Measurements from ENCODE around the gene PFKP.

The PFKP gene

DNA sequence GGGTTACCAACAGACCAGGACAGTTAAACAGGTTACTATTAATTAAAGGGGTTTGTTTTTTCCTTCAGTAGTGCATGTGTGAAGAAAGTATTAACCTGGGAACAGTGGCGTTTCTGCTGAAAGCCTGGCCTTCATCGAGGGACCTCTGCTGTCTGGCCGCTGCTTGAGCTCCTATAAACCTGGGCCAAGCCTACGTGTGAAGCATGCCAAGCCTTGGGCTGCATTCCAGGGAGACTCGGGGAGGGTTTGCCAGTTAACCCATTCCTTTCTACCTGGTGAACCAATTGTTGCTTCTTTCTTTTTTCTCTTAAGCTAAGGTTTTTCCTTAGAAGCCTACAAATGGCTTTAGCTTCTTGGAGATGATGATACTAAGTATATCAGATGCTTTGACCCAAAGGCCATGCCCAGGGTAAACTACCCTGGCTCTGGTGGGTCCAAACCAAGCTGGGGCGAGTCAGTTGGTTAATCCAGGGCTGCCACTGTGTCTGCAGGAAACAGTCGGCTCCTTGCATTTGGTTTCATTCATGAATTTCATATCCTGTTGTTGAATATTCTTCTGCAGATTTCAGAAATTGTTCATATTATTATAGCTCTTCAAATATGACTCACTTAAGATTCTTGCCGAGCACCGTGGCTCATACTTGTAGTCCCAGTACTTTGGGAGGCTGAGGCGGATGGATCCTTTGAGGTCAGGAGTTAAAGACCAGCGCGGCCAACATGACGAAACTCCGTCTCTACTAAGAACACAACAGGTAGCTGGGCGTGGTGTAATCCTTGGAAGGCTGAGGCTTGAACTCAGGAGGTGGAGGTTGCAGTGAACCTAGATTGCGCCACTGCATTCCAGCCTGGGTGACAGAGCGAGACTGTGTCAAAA, 23.8 kb downstream of the PFKP start:
- DNase-seq (no peak), ATAC-seq (ENCODE audit: insufficient read depth, low read depth) (no peak)
- no peaks in the 10 kb centered on the region; the same call in 1 of the 2 replicates for H3K4me1 ChIP-seq (ENCODE audit: insufficient read depth, low read length)
- TF ChIP-seq, protein P1, sequence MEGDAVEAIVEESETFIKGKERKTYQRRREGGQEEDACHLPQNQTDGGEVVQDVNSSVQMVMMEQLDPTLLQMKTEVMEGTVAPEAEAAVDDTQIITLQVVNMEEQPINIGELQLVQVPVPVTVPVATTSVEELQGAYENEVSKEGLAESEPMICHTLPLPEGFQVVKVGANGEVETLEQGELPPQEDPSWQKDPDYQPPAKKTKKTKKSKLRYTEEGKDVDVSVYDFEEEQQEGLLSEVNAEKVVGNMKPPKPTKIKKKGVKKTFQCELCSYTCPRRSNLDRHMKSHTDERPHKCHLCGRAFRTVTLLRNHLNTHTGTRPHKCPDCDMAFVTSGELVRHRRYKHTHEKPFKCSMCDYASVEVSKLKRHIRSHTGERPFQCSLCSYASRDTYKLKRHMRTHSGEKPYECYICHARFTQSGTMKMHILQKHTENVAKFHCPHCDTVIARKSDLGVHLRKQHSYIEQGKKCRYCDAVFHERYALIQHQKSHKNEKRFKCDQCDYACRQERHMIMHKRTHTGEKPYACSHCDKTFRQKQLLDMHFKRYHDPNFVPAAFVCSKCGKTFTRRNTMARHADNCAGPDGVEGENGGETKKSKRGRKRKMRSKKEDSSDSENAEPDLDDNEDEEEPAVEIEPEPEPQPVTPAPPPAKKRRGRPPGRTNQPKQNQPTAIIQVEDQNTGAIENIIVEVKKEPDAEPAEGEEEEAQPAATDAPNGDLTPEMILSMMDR (IDR thresholded peaks at IDR 0.05; ENCODE audit: borderline replicate concordance, extremely low read depth, low read length, poor library complexity, severe bottlenecking): no peak
- H4K20me1 ChIP-seq (ENCODE audit: insufficient read depth, low read length): peaks cover 91% of the 10 kb centered on the region
- H3K36me3 ChIP-seq (ENCODE audit: insufficient read depth, low read length): peaks cover 85% of the 10 kb centered on the region
- peaks cover 95% of the 10 kb centered on the region for H3K79me2 ChIP-seq (ENCODE audit: insufficient read depth, low read length)
- H3K27ac ChIP-seq (ENCODE audit: low read length): no peak overlapping the region
- no peaks in the 10 kb centered on the region for H3K9me3 ChIP-seq (ENCODE audit: insufficient read depth, low read length, severe bottlenecking)
- no peak overlapping the region for H3K4me2 ChIP-seq (ENCODE audit: insufficient read depth, low read length)
- no peaks in the 10 kb centered on the region for H3K27me3 ChIP-seq (ENCODE audit: insufficient read depth, low read length, poor library complexity)
- no peak overlapping the region for H3K9ac ChIP-seq (ENCODE audit: low read depth, low read length)
- H3K4me3 ChIP-seq (ENCODE audit: low read depth in 1 of 2, low read length in 2 of 2): no peak overlapping the region
- no peak overlapping the region for H2AFZ ChIP-seq (ENCODE audit: low read depth, low read length)

DNA sequence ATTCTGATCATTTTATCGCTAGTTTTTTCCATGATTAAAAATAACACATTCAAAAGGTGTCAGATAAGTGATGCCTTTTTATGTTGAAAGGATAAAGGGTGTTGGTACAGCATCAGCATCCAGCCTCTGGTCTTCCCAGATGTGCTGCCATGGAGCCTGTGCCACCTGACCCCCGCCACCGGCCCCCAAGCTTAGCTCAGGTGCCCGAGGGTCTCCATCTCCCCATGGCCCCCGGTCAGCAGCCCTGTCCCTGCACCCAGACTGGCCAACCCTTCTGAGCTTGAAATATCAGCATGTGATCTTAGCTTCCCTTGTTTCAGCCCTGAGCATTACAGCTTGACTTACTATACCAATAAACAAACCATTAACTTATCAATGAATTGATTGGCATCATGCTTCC, 24.6 kb downstream of the PFKP start:
- peaks cover 90% of the 10 kb centered on the region for H4K20me1 ChIP-seq (ENCODE audit: insufficient read depth, low read length)

DNA sequence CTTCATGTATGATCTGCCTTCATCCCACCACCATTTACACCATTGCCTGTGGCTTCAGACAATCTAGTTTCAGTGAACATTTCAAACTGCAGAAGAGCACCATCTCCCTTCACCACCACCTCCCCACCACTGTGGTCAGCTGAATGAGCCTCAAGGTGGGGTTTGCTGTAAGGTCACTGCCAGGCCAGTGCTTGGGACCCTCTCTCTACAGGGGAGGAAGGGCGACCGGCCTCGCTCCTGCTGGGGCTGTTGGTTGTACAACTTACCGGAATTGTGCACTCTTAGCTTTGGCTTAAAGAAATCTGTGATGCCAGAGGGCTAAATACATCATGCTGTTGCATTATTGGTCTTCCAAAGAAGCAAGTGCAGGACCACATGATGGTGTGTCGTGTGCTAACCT, 26.6 kb downstream of the PFKP start:
- Histone ChIP-seq H3K4me2 (ENCODE audit: insufficient read depth, low read length) (no peak overlapping the region), H3K4me1 (ENCODE audit: insufficient read depth, low read length) (no peaks in the 10 kb centered on the region; the same call in 1 of the 2 replicates), H3K27me3 (ENCODE audit: insufficient read depth, low read length, poor library complexity) (no peaks in the 10 kb centered on the region), H3K36me3 (ENCODE audit: insufficient read depth, low read length) (peaks cover 91% of the 10 kb centered on the region), H3K27ac (ENCODE audit: low read length) (no peak overlapping the region), H3K9me3 (ENCODE audit: insufficient read depth, low read length, severe bottlenecking) (no peaks in the 10 kb centered on the region), H3K4me3 (ENCODE audit: low read depth in 1 of 2, low read length in 2 of 2) (no peak overlapping the region), H3K9ac (ENCODE audit: low read depth, low read length) (no peak overlapping the region), H4K20me1 (ENCODE audit: insufficient read depth, low read length) (peaks cover 92% of the 10 kb centered on the region), H2AFZ (ENCODE audit: low read depth, low read length) (no peak overlapping the region), H3K79me2 (ENCODE audit: insufficient read depth, low read length) (peaks cover 96% of the 10 kb centered on the region)
- TF ChIP-seq, protein P1 (IDR thresholded peaks at IDR 0.05; ENCODE audit: borderline replicate concordance, extremely low read depth, low read length, poor library complexity, severe bottlenecking): no peak
- TF ChIP-seq EZH2 (IDR thresholded peaks at IDR 0.05; ENCODE audit: borderline replicate concordance, low read depth, low read length, severe bottlenecking): no peak
- ATAC-seq (ENCODE audit: insufficient read depth, low read depth) (no peak), DNase-seq (no peak)

More for the DNA sequence above, 24.6 kb downstream of the PFKP start:
- DNase-seq: no peak
- no peaks in the 10 kb centered on the region for H3K27me3 ChIP-seq (ENCODE audit: insufficient read depth, low read length, poor library complexity)
- H3K9ac ChIP-seq (ENCODE audit: low read depth, low read length): no peak overlapping the region
- H3K4me1 ChIP-seq (ENCODE audit: insufficient read depth, low read length): no peaks in the 10 kb centered on the region; the same call in 1 of the 2 replicates
- H3K79me2 ChIP-seq (ENCODE audit: insufficient read depth, low read length): peaks cover 94% of the 10 kb centered on the region
- H3K27ac ChIP-seq (ENCODE audit: low read length): no peak overlapping the region
- peaks cover 83% of the 10 kb centered on the region for H3K36me3 ChIP-seq (ENCODE audit: insufficient read depth, low read length)
- no peak overlapping the region for H3K4me2 ChIP-seq (ENCODE audit: insufficient read depth, low read length)
- TF ChIP-seq, protein P1 (IDR thresholded peaks at IDR 0.05; ENCODE audit: borderline replicate concordance, extremely low read depth, low read length, poor library complexity, severe bottlenecking): no peak
- TF ChIP-seq EZH2 (IDR thresholded peaks at IDR 0.05; ENCODE audit: borderline replicate concordance, low read depth, low read length, severe bottlenecking): no peak
- no peak for ATAC-seq (ENCODE audit: insufficient read depth, low read depth)
- no peak overlapping the region for H3K4me3 ChIP-seq (ENCODE audit: low read depth in 1 of 2, low read length in 2 of 2)
- H3K9me3 ChIP-seq (ENCODE audit: insufficient read depth, low read length, severe bottlenecking): no peaks in the 10 kb centered on the region
- H2AFZ ChIP-seq (ENCODE audit: low read depth, low read length): no peak overlapping the region
